Effector memory CD4-positive, alpha-beta T cell (primary cell): ENCODE data around the gene CLNK.

Experiments used
- DNase-seq, 3 donors: peaks; one replicate each; pipeline ENCODE4 v3.0.0-alpha.2; 2020
- H3K27ac ChIP-seq: 2 replicates; pipeline ENCODE4 v1.7.0; 2013; ENCODE audit warnings: mild to moderate bottlenecking, low read length, moderate library complexity; ENCODE audit not compliant: insufficient read depth, poor library complexity, severe bottlenecking
- H3K27me3 ChIP-seq: replicated peaks from 2 replicates; pipeline ENCODE4 v1.7.0; 2013; ENCODE audit warnings: mild to moderate bottlenecking, low read length; ENCODE audit not compliant: insufficient read depth, control insufficient read depth, poor library complexity, severe bottlenecking
- H3K36me3 ChIP-seq: 2 replicates; pipeline ENCODE4 v1.7.0; 2013; ENCODE audit warnings: mild to moderate bottlenecking, low read length, moderate library complexity; ENCODE audit not compliant: control insufficient read depth, insufficient read depth
- H3K4me1 ChIP-seq: 2 replicates; pipeline ENCODE4 v1.7.0; 2013; ENCODE audit warnings: low read length, mild to moderate bottlenecking; ENCODE audit not compliant: control insufficient read depth, insufficient read depth, poor library complexity, severe bottlenecking
- H3K4me3 ChIP-seq: 2 replicates; pipeline ENCODE4 v1.7.0; 2013; ENCODE audit warnings: low read length, low read depth, mild to moderate bottlenecking; ENCODE audit not compliant: insufficient read depth, poor library complexity, severe bottlenecking
- H3K9me3 ChIP-seq: 2 replicates; pipeline ENCODE4 v1.7.0; 2013; ENCODE audit warnings: mild to moderate bottlenecking, low read length, moderate library complexity; ENCODE audit not compliant: control insufficient read depth

Gene CLNK

GRCh38 chr4:10688846-10689245 lies 4.3 kb upstream of the CLNK start:
- H3K4me1 ChIP-seq = no peaks in the 10 kb centered on the region
- no peaks in the 10 kb centered on the region for H3K9me3 ChIP-seq
- no peaks in the 10 kb centered on the region for H3K27me3 ChIP-seq
- no peak overlapping the region for H3K4me3 ChIP-seq
- H3K36me3 ChIP-seq = no peaks in the 10 kb centered on the region
- H3K27ac ChIP-seq = no peak overlapping the region
- no peak for DNase-seq

DNA sequence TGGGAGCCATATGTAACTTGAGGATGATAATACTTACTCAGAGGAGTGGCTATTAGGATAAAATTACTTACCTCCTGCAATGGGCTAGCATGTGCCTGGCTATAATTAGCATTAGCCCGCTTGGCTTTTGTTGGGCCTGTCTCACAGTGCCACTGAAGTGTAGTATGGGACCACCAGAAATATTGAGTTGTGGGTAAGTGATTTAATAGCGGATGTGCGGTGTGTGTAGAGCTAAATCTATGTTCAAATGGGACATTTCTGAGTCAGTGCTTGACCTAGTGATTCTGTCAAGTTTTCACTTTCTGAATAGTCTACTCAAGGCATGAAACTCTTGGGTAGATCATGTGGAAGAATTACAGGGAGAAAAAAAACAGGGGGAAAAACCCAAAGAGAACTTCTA lies 3.5 kb upstream of the CLNK start:
- H3K27me3 ChIP-seq = no peaks in the 10 kb centered on the region
- H3K9me3 ChIP-seq = no peaks in the 10 kb centered on the region
- H3K36me3 ChIP-seq = no peaks in the 10 kb centered on the region
- no peak overlapping the region for H3K27ac ChIP-seq
- no peak overlapping the region for H3K4me3 ChIP-seq
- no peak for DNase-seq
- H3K4me1 ChIP-seq = no peaks in the 10 kb centered on the region

DNA sequence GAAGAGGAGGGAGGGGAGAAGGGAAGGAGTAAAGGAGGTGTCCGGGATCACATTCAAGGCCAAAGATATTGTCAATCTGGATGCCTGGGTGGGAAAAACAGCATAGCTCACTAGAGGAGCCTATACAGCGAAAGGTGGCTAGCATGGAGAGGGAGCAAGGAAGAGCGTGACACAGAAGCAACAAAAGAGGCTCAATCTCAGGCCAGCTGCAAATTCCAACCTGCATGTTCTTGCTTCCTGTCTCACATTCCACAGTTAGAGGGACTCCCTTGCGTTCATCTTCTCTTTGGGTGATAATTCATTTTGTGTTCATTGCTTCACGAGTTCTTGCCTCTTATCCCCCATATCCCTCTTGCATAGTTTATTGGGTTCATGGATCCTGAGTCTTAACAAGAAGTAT lies 3.0 kb upstream of the CLNK start:
- Histone ChIP-seq H3K9me3 (no peaks in the 10 kb centered on the region), H3K27me3 (no peaks in the 10 kb centered on the region), H3K27ac (no peak overlapping the region), H3K36me3 (no peaks in the 10 kb centered on the region), H3K4me1 (no peaks in the 10 kb centered on the region), H3K4me3 (no peak overlapping the region)
- DNase-seq = no peak

DNA sequence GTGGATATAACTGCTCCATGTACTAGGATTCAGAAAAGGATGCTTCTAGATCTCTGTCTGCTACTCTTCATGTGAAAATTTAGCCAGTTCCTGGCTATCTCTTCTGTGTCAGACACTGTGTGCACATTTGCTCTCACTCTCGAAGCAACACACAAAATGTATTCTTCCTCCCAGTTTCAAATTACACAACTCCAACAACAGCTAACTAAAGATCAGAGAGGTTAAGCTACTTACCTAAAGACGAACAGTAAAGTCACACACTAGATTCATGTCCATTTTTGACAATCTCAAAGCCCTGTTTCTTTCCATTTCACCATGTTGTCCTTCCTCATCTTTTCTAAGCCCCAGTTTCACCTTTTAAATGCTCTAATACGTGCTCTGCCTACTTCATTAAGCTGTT lies 2.2 kb downstream of the CLNK start:
- Histone ChIP-seq H3K4me1 (no peaks in the 10 kb centered on the region), H3K36me3 (no peaks in the 10 kb centered on the region)

DNA sequence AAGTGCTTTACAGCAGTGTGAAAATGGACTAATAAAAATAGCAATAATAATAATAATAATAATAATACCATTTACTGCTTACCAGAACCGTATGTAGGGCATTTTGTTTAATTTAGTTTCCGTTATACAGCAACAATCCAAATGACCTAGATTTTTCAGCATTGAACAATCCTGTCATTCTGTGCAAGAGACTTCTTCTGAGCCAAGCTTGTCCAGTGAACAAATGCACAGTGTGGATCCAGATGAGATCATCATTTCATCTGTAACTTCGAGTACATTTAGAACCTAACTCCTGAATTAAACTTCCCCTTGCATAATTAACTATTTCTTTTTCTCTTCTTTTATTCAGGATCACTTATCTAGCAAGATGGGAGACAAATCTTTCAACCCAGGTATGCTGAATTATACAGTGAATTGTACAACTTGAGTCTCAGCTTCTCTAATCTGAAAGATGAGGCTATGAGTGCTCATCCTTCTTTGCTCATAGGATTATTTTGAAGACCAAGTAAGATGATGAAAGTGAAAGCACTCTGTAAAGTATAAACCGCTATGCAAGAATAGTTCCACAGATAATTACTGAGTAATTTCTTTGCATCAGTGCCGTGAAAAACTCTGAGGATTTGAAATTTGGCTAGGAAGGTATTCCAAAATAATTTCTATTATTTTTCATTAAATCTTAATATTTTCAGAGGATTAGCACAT lies 6.6 kb downstream of the CLNK start:
- no peaks in the 10 kb centered on the region for H3K27me3 ChIP-seq
- H3K4me3 ChIP-seq = no peak overlapping the region
- no peaks in the 10 kb centered on the region for H3K36me3 ChIP-seq
- H3K27ac ChIP-seq = no peak overlapping the region
- H3K9me3 ChIP-seq = no peaks in the 10 kb centered on the region
- no peak for DNase-seq
- no peaks in the 10 kb centered on the region for H3K4me1 ChIP-seq

More for the DNA sequence above, 2.2 kb downstream of the CLNK start:
- Histone ChIP-seq H3K27ac (no peak overlapping the region), H3K27me3 (no peaks in the 10 kb centered on the region), H3K4me3 (no peak overlapping the region), H3K9me3 (no peaks in the 10 kb centered on the region)
- DNase-seq = no peak

GRCh38 chr4:10673817-10674369 lies 10.7 kb downstream of the CLNK start:
- Histone ChIP-seq H3K9me3 (no peaks in the 10 kb centered on the region), H3K36me3 (no peaks in the 10 kb centered on the region), H3K27me3 (no peaks in the 10 kb centered on the region), H3K27ac (no peak overlapping the region), H3K4me3 (no peak overlapping the region), H3K4me1 (no peaks in the 10 kb centered on the region)
- DNase-seq = no peak

DNA sequence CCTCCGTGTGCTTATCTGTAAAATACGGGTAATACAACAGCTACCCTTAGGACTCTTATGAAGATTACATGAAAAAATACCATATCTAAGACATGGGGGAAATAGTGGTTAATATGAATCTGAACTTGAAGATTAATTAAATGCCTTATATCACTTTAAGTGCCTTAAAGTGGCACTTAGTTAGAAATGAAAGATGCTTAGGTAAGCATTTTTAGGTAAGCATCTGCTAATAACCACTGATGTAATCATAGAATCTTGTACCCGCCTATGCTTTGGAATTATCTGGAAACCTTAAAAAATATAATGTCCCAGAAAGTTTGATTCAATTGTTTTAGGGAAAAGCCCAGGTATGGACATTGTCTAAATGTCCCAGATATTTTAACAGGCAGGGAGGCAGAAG lies 12.2 kb downstream of the CLNK start:
- H3K4me3 ChIP-seq = no peak overlapping the region
- H3K27me3 ChIP-seq = no peaks in the 10 kb centered on the region
- peak overlapping the region; percentile 22 for H3K27ac ChIP-seq
- H3K4me1 ChIP-seq = no peaks in the 10 kb centered on the region
- DNase-seq = no peak
- H3K36me3 ChIP-seq = no peaks in the 10 kb centered on the region
- H3K9me3 ChIP-seq = no peaks in the 10 kb centered on the region

DNA sequence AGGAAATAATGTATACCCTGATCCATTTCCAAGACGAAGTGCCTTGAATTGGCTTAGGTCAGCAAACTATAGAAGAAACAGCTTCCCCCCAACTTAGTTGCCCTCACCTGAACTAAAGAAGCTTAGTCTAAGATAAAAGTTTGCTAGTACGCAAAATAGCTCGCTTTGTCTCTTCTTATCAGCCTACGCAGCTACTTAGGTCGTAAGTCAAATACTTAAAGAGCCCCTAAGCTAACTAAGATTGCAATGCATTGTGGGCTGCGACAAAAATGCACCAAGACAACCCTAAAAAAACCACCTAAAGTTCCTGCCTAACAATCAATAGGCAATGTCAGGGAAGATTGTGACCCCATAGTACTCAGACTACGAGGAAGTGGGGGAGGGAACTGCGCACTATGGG lies 12.8 kb downstream of the CLNK start:
- DNase-seq = no peak
- Histone ChIP-seq H3K27ac (peak overlapping the region; percentile 22), H3K4me1 (no peaks in the 10 kb centered on the region), H3K27me3 (no peaks in the 10 kb centered on the region), H3K36me3 (no peaks in the 10 kb centered on the region), H3K4me3 (no peak overlapping the region), H3K9me3 (no peaks in the 10 kb centered on the region)

- Histone ChIP-seq H3K4me1 (no peaks in the 10 kb centered on the region), H3K27ac (no peak overlapping the region), H3K4me3 (no peak overlapping the region), H3K36me3 (no peaks in the 10 kb centered on the region), H3K9me3 (no peaks in the 10 kb centered on the region), H3K27me3 (no peaks in the 10 kb centered on the region)
- DNase-seq = peak in 1 of 3 donors; percentile 1
Observed at GRCh38 chr4:10671366-10671765, 13.2 kb downstream of the CLNK start.

- H3K27ac ChIP-seq = no peak overlapping the region
- no peaks in the 10 kb centered on the region for H3K27me3 ChIP-seq
- no peak for DNase-seq
- no peak overlapping the region for H3K4me3 ChIP-seq
- H3K9me3 ChIP-seq = no peaks in the 10 kb centered on the region
- H3K4me1 ChIP-seq = no peaks in the 10 kb centered on the region
- no peaks in the 10 kb centered on the region for H3K36me3 ChIP-seq
Observed at GRCh38 chr4:10670321-10670720, 14.2 kb downstream of the CLNK start.
